Left ventricle myocardium superior (tissue), 1 donor: Measurements from ENCODE around the gene RAB14. TPM values are rescaled to one million over a fixed set of nuclear protein-coding genes. Genes with fewer than 3 reads are reported as not detected.

ENCODE experiments used
- ATAC-seq: fragments of 200-7000 bp; cut with Tn5 transposase; one replicate; pipeline ENCODE4 v1.9.1; 2020; ENCODE audit warnings: mild to moderate bottlenecking, moderate library complexity
- DNase-seq: peaks from one replicate; pipeline ENCODE4 v3.0.0-alpha.2; 2020
- intact Hi-C: fragments of 100-400 bp; cut with micrococcal nuclease; formaldehyde crosslinking; loops from one replicate; pipeline ENCODE4 v1.11.0; 2022
- long read RNA-seq: library from polyadenylated mRNA; unstranded; transcript quantifications from one replicate; pipeline ENCODE4 v2.0.0, GENCODE V29; 2021
- total RNA-seq: library from RNA; stranded (reverse); fragmentation: NEBNext Ultra II Directional; extraction: Animal tissue kit (Norgen Biotek cat#: 25700); gene quantifications from one replicate; pipeline ENCODE4 v1.2.1, GENCODE V29; 2021
- donor health status: DM: no; HTN: yes; CAD: no; lungs with severe emphysema.

RAB14 gene
- 57.7 TPM for total RNA-seq
- long read RNA-seq, full-length matches to known transcripts = 90 of 123 reads
- long read RNA-seq, partial matches to known transcripts = 3 of 123 reads
- long read RNA-seq, other reads (novel, unspliced or antisense) = 30 of 123 reads

DNA sequence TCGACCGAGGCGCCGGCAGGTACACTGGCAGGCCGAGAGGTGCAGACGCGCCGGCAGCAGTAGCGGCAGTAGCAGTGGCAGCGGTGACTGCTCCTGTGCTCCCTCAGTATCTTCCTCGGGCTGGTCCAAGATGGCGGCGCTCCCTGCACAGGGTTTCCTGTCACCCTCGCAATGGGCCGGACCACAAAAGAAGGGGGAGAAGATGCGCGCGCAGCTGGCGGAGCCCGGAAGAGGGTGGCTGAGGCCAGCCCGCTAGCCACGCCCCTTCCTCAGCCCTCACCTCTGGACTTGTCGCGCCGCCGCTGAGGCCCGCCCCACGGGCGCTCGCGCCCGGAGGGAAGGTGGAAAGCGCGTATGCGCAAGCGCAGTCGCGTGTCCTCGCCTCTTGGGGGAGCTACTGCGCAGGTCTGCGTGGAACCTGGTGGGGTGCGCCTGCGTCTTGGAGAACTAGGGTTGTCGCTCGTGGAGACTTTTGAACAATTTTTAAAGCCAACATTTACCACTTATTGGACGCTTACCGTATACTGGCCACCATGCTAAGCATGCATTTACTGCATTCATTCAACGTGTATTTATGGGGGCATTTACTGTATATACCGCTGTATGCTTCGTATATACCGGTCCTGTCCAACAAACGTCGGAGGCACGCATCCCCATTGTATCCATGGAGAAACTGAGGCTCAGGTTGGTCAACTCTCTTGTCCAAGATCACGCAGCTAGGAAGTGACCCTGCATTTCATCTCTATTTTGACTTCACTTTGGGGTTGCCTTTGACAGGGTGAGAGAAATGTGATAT lies at the start of gene RAB14:
Gene RAB14 (minus strand): TSS at position 132 of the 796 bp plus-strand sequence. CDS start 8,457 bp downstream, outside the sequence.
- DNase-seq = peak; percentile 100
- intact Hi-C loops = no loop called here
- ATAC-seq = peak; percentile 95

DNA sequence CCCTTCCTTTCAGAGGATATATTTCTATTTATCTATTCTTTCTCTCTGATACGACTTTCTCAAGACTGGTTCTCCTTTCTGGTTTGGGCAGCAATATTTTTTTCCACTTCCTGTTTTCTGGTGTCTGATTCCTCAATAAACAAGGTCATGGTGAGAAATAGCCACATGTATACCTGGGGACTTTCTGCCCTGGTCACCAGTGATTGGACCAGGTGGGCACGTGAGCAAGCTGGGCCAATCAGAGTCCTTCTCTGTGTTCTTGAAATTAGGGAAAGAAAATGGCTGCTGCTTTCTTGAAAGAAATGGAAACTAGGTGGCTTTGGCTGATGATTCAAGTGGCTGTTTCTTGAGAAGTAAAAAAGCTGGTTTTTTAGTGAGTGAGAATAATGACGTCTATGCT lies 47.9 kb upstream of the RAB14 start:
- DNase-seq (no peak), ATAC-seq (no peak)
- intact Hi-C loops = no loop called here

DNA sequence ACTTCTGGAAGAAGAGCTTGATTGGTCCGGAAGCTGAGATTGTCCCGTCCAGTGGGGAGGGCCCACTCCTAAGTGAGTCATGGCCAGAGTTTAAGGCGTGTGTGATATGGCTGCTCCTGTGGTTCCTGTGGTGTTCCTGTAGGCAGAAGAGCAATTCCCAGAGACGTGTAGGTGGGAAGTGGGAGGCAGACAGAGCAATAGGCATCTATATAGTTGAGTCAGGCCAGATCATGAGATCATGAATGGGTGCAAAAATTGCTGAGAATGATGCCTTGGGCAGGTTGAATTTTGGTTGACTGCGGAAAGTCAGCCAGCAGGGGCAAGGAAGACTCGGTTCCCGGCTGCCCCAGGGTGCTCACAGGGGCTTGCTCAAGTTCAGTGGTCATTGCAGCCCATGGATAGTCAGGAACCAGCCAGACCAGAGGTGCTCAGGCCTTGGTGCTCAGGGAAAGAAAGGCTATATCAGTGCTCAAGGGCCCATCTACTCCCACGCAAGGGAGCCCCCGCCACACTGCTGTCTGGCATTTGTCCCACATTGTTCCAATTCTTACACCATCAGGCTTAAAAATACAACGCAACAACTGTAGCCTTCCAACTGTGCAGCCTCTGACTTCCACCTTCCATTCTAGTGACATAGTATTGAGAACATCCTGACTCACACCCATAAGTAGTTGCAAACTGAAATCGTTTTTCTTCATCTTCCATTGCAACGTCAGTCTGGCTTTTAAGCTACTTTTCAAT lies 45.3 kb upstream of the RAB14 start:
- DNase-seq (no peak), ATAC-seq (peak; percentile 46)
- intact Hi-C loops = no loop called here

DNA sequence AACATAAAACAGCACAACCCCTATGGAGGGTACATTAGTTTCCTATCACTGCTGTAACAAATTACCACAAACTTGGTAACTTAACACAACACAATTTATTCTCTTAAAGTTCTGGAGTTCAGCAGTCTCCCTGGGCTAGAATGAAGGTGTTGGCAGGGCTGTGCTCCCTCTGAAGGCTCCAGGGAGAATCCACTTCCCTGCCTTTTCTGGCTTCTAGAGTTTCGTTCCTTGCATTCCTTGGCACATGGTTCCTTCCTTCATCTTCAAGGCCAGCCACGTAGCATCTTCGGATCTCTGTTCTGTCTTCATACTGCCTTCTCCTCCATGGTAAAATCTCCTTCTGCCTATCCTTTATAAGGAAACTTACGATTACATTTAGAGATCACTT lies 41.3 kb upstream of the RAB14 start:
- DNase-seq (no peak), ATAC-seq (peak; percentile 73)
- intact Hi-C loops = no loop called here

DNA sequence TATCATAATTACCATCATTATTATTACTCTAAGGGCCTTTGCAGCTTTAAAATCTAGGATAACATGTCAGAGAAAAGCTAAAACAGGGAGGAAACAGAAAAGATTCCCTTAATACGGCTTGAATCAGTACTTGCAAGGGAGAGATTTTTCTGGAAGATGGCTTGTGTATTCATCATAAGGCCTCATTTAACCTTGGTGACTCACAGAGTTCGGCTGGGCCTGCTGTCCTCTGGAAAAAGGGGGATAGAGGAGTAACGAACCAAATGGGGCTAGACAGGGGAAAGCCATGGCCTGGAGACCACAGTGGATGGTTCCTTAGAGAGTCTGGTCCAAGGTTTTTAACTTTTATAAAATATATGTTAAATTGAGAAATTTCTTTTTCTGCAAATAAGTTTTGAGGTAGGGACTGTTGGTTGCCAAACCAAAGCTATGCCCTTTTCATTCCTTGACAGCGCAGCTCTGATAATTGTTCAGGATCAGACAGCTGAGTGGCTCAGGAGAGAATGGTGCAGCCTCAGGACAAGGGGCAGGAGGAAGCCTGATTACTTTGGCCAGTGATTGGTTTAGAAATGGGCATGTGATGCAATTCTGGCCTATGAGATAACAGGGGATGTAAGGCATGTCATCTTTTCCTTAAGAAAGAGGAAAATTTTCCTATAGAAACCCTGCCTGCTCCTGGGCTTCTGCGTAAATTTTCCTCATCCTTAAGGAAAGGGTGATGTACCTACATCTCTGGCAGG lies 40.7 kb upstream of the RAB14 start:
- no peak for DNase-seq

DNA sequence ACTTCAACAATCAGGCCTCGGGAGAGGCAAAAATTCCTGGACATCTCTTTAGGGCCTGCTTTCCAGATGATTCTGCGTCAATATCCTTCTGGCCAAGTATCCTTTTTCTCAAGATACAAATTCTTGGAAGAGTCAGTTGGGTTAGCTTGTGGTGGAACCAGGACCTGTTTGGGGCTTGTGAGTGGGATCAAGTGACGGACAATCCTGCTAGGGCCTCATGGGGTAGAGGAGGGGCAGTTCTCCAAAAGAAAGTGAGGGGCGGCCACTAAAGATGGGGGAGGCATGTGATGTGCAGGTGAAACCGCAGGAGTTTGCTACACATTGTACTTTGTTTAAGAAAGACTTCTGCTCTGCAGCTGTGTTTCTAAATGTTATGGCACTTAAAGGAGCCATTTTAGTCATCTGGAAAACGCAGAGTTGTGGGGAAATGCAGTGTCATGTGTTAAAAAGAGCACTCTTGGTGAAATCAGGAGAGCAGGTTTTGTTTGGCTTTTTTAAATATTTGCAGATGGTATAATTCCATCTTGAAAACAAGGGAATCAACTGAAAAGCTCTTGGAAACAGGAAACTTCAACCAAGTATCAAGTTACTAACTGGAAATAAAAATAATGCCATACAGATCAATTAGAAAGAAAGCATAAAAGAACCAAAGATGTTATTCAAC lies 38.9 kb upstream of the RAB14 start:
- intact Hi-C loops = no loop called here
- ATAC-seq = peak; percentile 41
- DNase-seq = no peak

More for the DNA sequence above, 40.7 kb upstream of the RAB14 start:
- intact Hi-C loops = no loop called here
- peak; percentile 72 for ATAC-seq

DNA sequence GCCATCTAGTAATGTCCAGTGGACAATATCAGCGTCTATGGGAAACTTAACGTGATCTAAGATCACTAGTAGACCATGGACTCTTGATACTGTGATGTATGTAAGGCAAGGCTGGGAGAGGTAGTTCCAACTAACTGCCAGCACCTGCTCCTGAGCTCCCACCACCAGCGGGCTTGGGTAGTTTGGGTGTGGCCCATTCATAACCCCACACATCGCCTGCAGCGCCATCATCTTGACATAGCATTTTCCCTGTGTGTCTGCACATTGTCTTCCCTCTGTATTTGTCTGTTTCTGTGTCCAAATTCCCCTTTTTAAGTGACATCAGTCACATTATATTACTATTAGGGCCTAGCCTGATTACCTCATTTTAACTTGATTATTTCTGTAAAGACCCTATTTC lies 38.2 kb upstream of the RAB14 start:
- intact Hi-C loops = no loop called here
- DNase-seq = no peak
- no peak for ATAC-seq

DNA sequence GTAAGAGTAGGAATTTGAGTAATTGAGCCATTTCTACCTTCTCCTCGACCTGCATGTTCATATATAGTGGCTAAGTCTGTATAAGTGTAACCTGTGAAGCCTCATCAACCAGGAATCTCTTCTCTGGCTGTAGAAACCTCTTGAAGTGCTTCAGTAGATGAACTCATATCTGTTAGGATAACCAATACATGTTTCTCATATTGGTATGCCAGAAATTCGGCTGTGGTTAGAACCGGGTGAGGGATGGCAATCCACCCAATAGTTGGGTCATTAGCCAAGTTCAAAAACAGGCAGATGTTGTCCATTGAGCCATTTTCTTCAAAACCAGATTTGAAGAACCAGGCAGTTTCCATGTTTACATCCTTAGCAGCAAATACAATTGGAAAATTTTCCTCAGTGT lies 37.4 kb upstream of the RAB14 start:
- no peak for ATAC-seq
- intact Hi-C loops = no loop called here
- no peak for DNase-seq

DNA sequence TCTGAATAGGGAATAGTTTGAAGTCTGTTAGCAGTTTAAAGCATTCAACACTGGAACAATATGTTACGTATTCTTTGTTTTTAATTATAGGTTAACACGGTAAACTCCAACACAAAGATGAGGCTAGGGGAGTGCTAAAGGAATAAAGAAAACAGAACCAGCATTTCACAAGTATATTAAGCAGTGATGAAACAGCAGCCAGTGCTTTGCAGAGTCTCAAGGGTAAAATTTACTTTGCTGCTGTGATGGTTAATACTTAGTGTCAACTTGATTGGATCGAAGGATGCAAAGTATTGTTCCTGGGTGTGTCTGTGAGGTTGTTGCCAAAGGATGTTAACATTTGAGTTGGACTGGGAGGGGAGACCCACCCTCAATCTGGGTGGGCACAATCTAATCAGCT lies 36.2 kb upstream of the RAB14 start:
- intact Hi-C loops = no loop called here
- no peak for DNase-seq
- ATAC-seq = no peak

DNA sequence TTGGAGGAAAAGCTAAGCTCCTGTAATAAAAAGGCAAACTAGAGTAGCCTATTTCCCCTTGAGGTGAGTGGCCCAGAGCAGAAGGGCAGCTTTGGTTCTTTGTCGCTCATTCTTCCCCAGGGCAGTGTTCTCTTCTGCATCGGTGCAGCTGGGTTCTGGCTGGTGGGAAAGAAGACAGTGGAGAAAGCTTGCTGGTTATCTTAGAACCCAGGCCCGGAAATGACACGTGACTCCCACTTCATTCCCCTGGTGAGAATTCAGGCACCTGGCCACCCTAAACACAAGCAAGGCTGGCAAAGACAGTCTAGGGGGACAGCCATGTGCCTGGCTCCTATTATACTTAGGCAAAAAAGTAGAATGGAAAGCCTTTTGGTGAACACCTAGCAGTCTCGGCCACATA lies 33.8 kb upstream of the RAB14 start:
- no peak for DNase-seq
- ATAC-seq = no peak
- intact Hi-C loops = no loop called here

DNA sequence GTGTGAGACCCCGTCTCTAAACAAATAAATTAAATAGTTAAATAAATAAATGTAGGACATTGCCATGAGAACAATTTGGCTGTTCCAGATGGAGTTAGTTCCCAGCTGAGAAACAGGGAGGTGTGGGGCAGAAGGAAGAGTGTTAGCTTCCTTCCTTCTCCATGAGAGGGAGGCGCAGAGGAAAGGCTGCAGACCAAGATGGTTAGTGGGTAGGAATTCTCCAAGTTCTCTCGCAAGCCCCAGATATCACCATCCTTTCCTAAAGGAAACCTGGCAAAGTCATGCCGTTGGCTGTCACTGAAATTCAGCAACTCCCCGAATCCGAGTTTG lies 33.1 kb upstream of the RAB14 start:
- intact Hi-C loops = no loop called here
- no peak for ATAC-seq
- DNase-seq = no peak

DNA sequence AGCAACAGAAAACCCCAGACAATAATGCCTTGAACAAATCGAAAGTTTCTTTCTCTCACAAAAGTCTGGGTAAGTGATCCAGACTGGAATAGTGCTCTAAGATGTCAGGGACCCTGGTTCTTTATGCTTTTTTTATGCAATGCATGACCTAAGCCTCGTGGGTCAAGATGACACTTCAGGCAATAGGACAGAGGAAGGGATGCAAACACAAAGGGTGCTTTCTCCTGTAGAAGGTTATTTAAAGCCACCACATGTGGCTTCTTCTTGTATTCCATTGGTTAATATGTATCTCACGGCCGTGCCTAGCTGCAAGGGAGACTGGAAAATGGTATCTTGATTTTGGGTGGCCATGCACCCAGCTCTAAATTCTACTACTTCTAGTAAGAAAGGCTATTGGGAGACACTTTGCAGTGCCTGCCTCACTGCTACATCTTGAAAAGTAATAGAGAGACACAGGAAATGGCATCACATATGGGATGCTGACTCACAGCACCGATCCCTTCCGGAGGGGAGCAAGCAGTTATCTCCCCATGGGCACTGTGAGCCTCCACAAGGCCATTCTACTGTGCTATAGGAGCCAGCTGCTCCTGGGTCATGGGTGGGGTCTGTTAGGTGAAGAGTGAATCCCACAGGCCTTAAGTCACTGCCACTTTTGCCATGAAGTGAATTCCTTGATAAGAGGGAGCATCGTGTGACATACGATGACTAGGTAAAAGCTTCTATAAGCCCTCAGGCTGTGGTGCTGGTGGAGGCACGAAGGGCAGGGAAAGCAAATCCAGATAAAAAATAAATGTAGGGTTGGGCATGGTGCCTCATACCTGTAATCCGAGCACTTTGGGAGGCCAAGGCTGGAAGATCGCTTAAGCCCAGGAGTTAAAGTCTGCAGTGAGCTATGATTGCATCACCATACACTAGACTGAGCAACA lies 32.5 kb upstream of the RAB14 start:
- no peak for DNase-seq
- intact Hi-C loops = no loop called here
- ATAC-seq = no peak

DNA sequence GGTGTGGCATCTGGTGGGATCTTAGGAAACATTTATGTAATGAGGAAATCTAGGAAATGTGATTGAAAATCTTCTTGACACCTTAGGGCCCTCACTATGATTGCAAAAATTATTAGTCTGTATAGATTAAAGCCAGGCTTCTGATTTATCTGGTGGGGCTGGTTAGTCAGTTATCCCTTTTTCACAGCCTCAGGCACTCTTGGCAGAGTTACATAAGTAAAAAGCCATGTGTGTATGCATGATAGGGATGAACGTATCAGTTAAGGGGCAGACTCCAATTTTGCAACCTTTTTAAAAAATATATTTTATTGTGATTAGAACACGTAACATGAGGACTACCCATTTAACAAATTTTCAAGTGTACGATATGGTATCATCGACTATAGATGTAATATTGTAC lies 30.6 kb upstream of the RAB14 start:
- no peak for ATAC-seq
- no peak for DNase-seq
- intact Hi-C loops = no loop called here

DNA sequence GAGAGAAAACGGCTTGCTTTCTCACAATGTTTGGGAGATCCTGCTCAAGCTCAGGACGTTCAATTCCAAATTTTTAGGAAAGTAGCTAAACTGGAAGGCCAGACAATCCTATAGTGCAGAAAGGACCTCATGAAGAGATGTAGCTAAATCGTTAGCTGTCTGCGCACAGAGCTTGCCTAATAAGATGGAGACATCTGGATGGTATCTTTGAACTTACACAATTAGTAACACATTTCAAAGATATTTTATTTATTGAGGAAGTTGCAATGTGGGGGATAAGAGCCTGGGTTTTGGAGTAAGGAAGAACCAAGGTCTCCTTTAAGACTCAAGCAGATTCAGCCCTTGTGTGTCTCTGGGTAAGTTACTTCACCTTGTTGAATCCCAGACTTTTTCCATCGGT lies 28.6 kb upstream of the RAB14 start:
- ATAC-seq (no peak), DNase-seq (no peak)
- intact Hi-C loops = no loop called here

DNA sequence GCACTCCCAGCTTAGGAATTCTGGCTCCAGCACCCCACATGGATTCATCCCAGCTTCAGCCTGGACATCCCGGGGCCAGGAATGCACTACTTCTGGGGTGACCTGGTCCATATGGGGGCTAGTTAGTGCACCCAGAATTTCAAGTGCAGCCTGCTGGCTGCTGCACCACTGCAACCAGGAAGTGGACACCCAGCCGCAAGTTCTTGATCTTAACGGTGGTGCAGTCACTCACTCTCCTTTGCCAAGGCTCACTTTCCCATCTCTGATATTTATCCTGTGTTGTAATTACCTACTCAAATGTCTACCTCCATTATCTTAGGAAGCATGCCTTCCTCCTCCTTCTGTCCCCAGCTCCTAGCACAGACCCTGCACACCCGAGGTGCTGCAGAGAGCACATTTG lies 26.2 kb upstream of the RAB14 start:
- no peak for ATAC-seq
- intact Hi-C loops = no loop called here

DNA sequence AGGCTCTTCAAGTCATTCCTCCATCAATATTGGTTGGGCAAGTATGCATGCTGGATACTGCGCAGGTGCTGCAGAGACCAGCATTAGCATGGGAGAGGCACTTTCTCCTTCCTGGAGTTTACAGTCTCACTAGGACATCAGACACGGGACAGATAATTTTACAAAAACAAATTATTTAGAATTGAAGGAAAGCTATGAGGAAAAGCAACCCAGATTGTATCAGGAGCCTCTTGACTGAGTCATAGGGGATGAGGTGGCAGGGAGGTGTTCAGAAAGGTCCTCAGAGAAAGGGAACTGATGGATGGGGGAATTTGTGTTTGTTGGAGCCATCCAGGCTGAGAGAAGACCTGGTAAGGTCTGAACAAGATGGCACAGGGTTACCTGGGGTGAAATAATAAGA lies 24.5 kb upstream of the RAB14 start:
- ATAC-seq = no peak
- intact Hi-C loops = no loop called here

More for the DNA sequence above, 26.2 kb upstream of the RAB14 start:
- DNase-seq = no peak

DNA sequence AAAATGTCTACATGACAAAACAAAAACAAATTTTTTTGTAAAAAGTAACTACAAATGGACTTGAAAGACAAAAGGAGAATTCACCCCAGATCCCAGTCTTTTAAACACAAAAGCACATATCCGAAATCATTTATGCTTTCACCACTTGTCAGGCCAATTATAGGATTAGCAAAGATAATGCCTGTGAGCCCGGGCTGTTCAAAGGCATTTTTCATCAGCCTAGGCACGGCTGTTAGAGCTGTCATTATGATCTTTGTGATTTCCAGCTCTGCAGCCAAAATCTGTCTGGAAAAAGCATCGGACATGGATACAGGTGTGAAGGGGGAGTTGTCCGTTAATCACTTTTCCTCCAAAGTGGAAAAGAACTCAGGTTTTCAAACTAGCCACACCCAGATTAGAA lies 23.6 kb upstream of the RAB14 start:
- no peak for DNase-seq
- intact Hi-C loops = no loop called here
- no peak for ATAC-seq

More for the DNA sequence above, 24.5 kb upstream of the RAB14 start:
- no peak for DNase-seq

DNA sequence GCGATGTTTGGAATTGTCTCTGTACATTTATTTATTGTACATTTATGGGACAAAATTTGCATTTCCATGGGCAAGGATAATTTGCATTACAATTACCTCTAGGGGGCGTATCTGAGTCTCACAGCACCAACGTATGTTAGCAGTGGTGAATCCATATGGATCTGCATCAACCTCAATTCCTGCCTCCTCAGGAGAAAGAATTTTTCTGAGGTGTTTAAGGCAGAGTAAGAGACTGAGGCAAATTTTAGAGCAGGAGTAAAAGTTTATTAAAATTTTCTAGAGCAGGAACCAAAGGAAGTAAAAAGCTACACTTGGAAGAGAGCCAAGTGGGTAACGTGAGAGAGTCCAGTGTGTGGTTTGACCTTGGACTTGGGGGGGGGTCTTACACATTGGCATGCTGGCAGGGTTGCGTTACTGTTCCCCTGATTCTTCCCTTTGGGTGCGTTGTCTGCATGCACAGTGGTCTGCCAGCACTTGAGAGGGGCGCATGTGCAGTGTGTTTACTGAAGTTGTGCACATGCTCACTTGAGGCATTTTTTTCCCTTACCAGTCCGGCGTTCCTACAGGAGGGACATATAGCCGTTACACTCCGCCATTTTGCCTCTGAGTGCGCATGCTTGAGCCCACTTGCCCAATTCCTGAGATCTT lies 21.0 kb upstream of the RAB14 start:
- ATAC-seq (peak; percentile 41), DNase-seq (no peak)
- intact Hi-C loops = loop anchor here (2.0 kb wide), 1 partner anchor 58 kb away; no protein-coding TSS in a partner anchor
